Activated CD4-positive, alpha-beta T cell treated with anti-CD3 and anti-CD28 coated beads, Interleukin-2, amount 50 U/mL, for 16 hours (primary cell): Measurements from ENCODE around the gene CENPU.
"Not testable (repeated sequence)": the region's sequence is repeated elsewhere in the genome, so short reads cannot be mapped to it uniquely, and the experiment has no call there.

Experiments
- DNase-seq: peaks from one replicate; pipeline ENCODE4 v3.0.0-alpha.2; 2020

The CENPU gene

GRCh38 chr4:184733654-184734524 is at the start of gene CENPU:
TSS of gene CENPU (minus strand) at chr4:184734096. CDS start at chr4:184734062, 34 bp downstream.
- peak; percentile 98 for DNase-seq

GRCh38 chr4:184782731-184783373 is 49.0 kb upstream of the CENPU start:
- DNase-seq: no peak

GRCh38 chr4:184779160-184779559 is 45.3 kb upstream of the CENPU start:
- DNase-seq: not testable (repeated sequence)

- no peak for DNase-seq
Measured at GRCh38 chr4:184778325-184778724, 44.4 kb upstream of the CENPU start.

GRCh38 chr4:184776821-184777220 is 42.9 kb upstream of the CENPU start:
- no peak for DNase-seq

- DNase-seq: no peak
Measured at GRCh38 chr4:184775854-184776555, 42.1 kb upstream of the CENPU start.

- no peak for DNase-seq
Measured at GRCh38 chr4:184774152-184774551, 40.3 kb upstream of the CENPU start.

GRCh38 chr4:184771416-184771815 is 37.5 kb upstream of the CENPU start:
- DNase-seq: no peak

GRCh38 chr4:184769141-184769765 is 35.4 kb upstream of the CENPU start:
- no peak for DNase-seq

- DNase-seq: no peak
Measured at GRCh38 chr4:184768296-184768695, 34.4 kb upstream of the CENPU start.

- no peak for DNase-seq
Measured at GRCh38 chr4:184766446-184766845, 32.5 kb upstream of the CENPU start.

- no peak for DNase-seq
Measured at GRCh38 chr4:184765473-184766340, 31.8 kb upstream of the CENPU start.

- no peak for DNase-seq
Measured at GRCh38 chr4:184764601-184765000, 30.7 kb upstream of the CENPU start.

GRCh38 chr4:184763150-184763780 is 29.4 kb upstream of the CENPU start:
- DNase-seq: no peak

GRCh38 chr4:184762100-184762499 is 28.2 kb upstream of the CENPU start:
- DNase-seq: peak; percentile 77

GRCh38 chr4:184760681-184761080 is 26.8 kb upstream of the CENPU start:
- DNase-seq: no peak

GRCh38 chr4:184757810-184758209 is 23.9 kb upstream of the CENPU start:
- DNase-seq: no peak

- DNase-seq: no peak
Measured at GRCh38 chr4:184756399-184756798, 22.5 kb upstream of the CENPU start.

GRCh38 chr4:184755278-184755677 is 21.4 kb upstream of the CENPU start:
- no peak for DNase-seq

- no peak for DNase-seq
Measured at GRCh38 chr4:184752496-184753275, 18.8 kb upstream of the CENPU start.

GRCh38 chr4:184751585-184751956 is 17.7 kb upstream of the CENPU start:
- DNase-seq: no peak
